A549 (cell line): ENCODE results near the gene UGT1A3.

Experiments used
- CBX2 ChIP-seq: fragments of 200-600 bp; sonication (generic); IDR thresholded peaks from 2 replicates; pipeline ENCODE4 v1.6.1; 2016; ENCODE audit warnings: low read depth, mild to moderate bottlenecking, borderline replicate concordance
- CTCF ChIP-seq: fragments of >200 bp; sonication (Bioruptor Twin); formaldehyde crosslinking; IDR thresholded peaks from 3 replicates; pipeline ENCODE4 v1.5.1; 2016
- EP300 ChIP-seq, 2 experiments: fragments of >200 bp; sonication (Bioruptor Twin); formaldehyde crosslinking; IDR thresholded peaks; 2 replicates in 1 of 2; 3 replicates in 1 of 2; pipeline ENCODE4 v1.6.1; 2016 to 2017
- ESRRA ChIP-seq: fragments of 150-350 bp; IDR thresholded peaks from 2 replicates; pipeline ENCODE4 v1.6.1; 2014; ENCODE audit warnings: mild to moderate bottlenecking, low read length, borderline replicate concordance
- NFE2L2 ChIP-seq: fragments of 150-350 bp; conservative IDR thresholded peaks from 2 replicates; pipeline ENCODE4 v1.6.1; 2014; ENCODE audit warnings: low read length
- PHF8 ChIP-seq: fragments of 200-600 bp; sonication (generic); IDR thresholded peaks from 2 replicates; pipeline ENCODE4 v1.6.1; 2016; ENCODE audit warnings: low read depth, mild to moderate bottlenecking, antibody characterized with exemption, moderate library complexity, borderline replicate concordance
- POLR2A ChIP-seq: IDR thresholded peaks from 2 replicates; pipeline ENCODE4 v1.6.1; 2012; ENCODE audit warnings: mild to moderate bottlenecking, low read length
- RCOR1 ChIP-seq: fragments of 150-350 bp; IDR thresholded peaks from 2 replicates; pipeline ENCODE4 v1.6.1; 2014; ENCODE audit warnings: antibody characterized with exemption, low read length, low read depth

DNA sequence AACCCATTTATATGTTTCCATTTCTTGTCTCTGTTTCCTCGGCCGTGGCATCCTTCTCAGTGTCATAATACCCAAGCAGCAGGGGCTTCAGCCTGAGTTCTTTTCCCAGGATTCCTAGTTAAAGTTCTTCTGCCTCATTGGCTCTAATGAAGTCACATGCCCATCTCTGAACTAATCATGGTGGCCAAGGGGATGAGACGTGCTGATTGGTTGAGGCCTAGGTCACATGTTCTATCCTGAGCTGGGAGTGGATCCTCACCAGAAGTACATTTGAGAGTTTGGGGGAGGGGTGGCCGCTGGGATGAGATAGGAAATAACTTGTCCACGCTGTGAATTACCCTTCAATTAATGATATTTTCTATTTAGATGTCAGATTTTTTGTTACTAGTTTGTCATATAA, 19.9 kb upstream of the UGT1A3 start:
- TF ChIP-seq CTCF = no peak
- TF ChIP-seq EP300 (IDR thresholded peaks at IDR 0.05) = no peak
- TF ChIP-seq NFE2L2 = no peak
- TF ChIP-seq PHF8 = no peak
- TF ChIP-seq RCOR1 = no peak
- no peak for TF ChIP-seq POLR2A
- no peak for TF ChIP-seq ESRRA
- no peak for TF ChIP-seq CBX2
